HG03039 (cell line): ENCODE results near the gene CCL8.
"Not testable (repeated sequence)": the region's sequence is repeated elsewhere in the genome, so short reads cannot be mapped to it uniquely, and the experiment has no call there.

Experiments used
- ATAC-seq: cut with Tn5 transposase; IDR thresholded peaks from one replicate; pipeline ENCODE4 v1.9.1; 2021; ENCODE audit warnings: mild to moderate bottlenecking, moderate library complexity; ENCODE audit not compliant: unreplicated experiment

Gene CCL8

DNA sequence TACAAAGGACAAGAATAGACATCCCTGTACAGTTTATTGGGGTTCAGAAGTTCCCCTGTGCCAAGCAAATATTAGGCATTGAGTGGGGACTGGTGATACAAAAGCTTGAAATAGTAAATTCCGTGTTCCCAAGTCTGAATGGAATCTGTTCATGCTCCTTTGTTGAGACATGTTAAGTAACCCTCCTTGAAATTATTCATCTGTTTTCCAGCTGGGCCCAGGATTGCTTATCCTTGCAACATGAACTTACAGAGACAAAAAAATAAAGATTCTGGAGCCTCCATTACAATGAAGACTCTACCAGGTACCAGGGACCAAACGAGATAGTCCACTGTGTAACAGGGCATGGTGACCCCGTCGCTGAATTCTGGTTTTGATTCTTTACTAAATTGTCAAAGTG lies 6.1 kb upstream of the CCL8 start:
- no peak for ATAC-seq

GRCh38 chr17:34314279-34314678 lies 5.0 kb upstream of the CCL8 start:
- no peak for ATAC-seq

DNA sequence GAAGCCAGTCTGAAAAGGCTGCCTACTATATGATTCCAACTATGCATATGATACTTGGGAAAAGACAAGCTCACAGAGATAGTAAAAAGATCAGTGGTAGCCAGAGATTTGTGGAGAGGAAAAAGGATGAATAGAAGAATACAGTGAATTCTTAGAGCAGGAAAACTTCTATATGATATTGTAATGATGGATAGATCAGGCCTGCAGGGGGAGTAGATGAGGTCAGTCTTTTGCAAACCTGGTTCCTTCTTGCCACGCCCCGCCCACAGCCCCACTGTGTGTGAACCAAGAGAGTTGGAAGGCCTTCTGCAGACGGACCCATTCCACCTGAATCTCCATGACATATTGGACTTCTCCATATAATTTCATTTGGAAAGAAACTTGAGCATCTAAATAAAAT lies 761 bp upstream of the CCL8 start:
- ATAC-seq = no peak

DNA sequence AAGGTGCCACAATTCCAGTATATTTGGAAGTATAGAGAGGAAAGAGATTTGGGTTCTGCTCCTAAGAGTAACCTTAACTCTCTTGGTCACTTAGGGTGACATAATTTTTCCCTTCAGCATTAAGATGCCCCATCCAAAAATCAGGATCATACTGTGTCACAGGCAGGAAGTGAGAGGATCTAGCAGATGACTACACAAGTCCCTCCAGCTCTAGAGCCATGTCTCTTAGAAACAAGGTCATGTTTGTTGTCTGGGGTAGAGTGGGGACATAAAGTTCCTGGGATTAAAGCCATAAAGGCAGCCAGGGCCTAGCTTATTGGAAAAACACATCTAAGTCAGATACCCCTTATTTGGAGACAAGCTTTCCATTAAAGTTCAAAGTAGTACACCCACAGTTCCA lies 2.7 kb downstream of the CCL8 start:
- ATAC-seq = no peak

DNA sequence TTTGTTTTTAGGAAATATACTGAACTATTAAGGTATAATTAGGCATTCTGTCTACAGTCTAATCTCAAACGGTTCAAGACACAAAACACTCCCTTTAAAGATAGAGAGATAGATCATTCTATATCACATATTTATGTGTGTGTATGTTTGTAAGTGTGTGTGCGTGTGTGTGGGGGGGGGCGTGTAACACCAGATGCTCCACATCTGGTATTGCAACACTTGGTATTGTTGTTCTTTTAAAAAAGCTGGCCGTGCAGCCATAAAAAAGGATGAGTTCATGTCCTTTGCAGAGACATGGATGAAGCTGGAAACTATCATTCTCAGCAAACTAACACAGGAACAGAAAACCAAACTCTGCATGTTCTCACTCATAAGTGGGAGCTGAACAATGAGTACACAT lies 8.3 kb downstream of the CCL8 start:
- not testable (repeated sequence) for ATAC-seq

GRCh38 chr17:34337701-34338100 lies 18.5 kb downstream of the CCL8 start:
- ATAC-seq = no peak

- ATAC-seq = no peak
Measured at GRCh38 chr17:34339138-34339770, 20.0 kb downstream of the CCL8 start.

GRCh38 chr17:34341916-34342315 lies 22.7 kb downstream of the CCL8 start:
- ATAC-seq = no peak

DNA sequence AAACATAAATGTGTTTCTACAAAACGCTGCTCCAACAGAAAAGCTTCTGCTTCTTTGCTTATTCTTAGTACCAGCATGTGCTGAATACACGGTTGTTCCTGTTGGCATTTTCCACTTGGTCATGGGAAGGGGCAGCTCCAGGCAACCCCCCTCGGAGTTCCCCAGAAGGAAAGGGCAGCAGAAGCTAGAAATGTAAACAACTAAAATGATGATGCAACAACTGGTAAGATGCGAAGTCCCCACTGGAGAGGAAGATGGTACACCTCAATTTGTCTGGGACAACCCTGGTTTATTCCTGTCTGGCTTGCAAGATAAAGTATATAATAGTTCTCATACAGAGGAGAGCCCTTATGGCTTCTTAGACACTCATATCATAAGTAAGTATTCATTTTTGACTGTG lies 27.8 kb downstream of the CCL8 start:
- no peak for ATAC-seq

- no peak for ATAC-seq
Measured at GRCh38 chr17:34349751-34350150, 30.5 kb downstream of the CCL8 start.

DNA sequence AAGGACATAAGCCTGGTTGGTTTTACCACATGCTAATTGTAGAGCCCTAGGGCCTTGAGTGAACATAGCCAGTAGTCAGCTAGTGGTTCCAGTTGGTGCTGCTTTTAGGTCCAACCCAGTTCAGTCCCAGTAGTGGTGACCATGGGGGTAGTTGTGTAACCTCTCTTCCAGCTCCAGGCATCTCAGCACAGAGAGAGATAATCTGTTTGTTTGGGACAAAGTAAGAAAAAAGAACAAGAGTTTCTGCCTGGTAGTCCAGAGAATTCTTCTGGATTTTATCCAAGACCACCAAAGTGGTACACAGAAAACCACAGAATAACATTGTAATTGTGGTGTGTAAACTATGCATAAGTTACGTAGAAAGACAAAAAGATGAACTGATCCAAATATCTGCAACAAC lies 31.9 kb downstream of the CCL8 start:
- ATAC-seq = no peak

GRCh38 chr17:34352191-34352590 lies 33.0 kb downstream of the CCL8 start:
- no peak for ATAC-seq

- ATAC-seq = no peak
Measured at GRCh38 chr17:34354637-34355036, 35.4 kb downstream of the CCL8 start.

DNA sequence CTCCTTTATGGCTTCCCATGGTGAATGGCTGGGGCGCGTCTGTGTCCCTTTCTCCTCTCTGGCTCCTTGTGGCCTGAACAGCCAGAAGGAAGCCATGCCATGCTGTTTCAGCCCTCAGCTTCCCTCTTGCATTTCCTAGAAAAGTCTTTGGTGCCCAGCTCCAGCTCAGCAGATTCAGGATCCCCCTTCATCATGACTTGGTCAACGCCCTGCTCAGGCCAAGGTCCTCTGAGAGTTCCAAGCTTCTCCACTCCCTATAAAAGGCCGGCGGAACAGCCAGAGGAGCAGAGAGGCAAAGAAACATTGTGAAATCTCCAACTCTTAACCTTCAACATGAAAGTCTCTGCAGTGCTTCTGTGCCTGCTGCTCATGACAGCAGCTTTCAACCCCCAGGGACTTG lies 37.0 kb downstream of the CCL8 start, which contains the start of gene CCL13:
Gene CCL13, plus strand, starts transcription at position 287 of the 400 bp plus-strand sequence. Its CDS starts 47 bp downstream, at position 334.
- no peak for ATAC-seq

GRCh38 chr17:34357398-34357797 lies 38.2 kb downstream of the CCL8 start:
- no peak for ATAC-seq

- ATAC-seq = no peak
Measured at GRCh38 chr17:34358631-34359030, 39.4 kb downstream of the CCL8 start.

DNA sequence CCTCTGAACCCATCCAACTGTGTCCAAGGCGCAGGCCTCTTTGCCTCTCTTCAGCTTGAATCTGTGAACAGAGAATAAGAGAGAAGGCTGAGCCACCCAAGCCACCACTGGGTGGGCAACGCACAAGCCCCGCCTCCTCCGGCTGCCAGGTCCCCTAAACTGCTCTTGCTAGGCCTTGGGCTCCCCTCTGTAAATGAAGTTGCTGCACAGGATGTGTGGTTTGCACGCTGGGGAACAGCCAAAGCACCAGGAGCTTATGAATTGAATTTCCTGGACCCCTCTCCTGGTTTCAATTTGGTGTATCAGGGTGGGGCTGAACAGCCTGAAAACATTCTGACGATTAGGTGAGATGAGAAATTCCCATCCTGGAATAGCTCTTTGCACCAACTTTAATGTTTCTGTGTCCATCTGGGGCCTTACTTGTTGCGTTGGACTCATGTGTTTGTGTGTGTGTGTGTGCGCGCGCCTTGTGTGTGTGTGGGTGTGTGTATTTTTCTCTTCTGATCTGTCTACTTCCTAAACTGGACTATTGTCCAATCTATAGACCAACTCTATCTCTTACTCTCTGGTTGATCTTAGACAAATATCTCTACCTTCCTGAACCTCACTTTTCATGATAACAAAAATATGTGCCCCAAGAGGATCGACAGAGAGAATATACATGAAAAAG lies 41.5 kb downstream of the CCL8 start:
- no peak for ATAC-seq

DNA sequence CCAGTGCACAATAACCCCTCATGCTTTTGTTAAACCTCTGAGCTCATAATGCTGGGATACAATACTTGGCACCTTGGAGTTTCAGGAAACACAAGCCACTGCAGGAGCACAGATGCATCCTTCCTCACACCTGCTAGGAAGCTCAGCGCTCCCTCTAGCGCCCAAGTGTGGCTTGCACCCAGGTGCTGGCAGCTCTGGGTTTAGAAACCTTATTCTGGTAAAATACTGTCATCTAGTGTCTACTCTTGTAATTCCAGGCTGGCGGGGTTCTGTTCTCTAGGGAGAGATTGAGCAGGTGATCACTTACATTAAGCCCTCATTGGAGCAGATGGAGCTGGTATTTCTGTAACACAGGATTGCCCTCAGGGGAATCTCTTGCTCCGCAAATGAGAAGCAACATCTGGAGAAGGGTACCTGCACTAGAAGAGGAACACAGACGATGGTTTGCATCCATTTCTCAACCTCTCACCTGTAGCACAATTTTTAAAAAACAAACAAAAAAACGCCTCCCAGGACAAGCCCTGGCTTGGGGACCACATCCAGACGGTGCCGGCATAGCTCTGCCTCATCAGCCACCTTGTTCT lies 42.3 kb downstream of the CCL8 start:
- no peak for ATAC-seq

DNA sequence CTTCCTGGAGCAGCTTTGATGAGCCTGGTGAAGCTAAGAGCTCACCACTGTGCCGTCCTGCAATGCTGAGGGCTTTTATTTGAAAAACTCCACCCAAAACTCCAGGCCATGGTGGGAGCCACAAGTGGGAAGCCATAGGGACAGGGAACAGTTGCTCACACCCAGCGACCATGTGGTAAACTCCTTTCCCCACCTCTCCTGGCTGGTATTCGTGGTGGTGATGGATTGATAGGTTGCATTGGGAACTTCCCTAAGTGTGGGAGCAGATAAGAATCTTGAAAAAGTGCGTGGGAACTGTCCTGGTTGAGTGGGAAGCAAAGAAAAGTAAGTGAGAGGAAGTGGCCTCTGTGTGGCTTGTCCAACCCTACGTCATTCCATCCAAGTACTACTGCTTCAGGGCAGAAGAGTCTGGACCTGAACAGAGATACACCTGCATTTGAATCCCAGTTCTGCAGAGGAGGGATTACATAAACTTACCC lies 44.0 kb downstream of the CCL8 start, which contains the start of gene CCL1:
Gene CCL1, minus strand, starts transcription at position 51 of the 479 bp plus-strand sequence. CDS start 72 bp downstream, outside the sequence.
- no peak for ATAC-seq

DNA sequence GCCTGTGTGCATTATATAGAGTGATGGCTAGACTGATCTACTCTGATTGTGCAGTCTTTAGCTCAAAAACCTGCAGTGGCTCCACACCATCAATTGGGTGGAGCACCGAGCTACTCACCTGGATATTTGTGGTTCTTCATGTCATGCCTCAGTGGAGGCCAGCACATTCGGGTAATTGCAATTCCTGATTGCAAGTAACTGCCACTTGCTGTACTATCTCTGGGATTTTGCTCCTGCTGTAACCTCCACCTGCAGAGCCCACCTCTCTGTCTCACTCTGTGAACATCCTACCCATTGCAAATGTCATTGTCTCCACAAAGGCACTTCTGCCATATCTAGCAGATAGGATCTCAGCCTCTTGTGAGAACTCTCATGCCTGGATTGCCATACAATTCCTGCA lies 45.5 kb downstream of the CCL8 start:
- ATAC-seq = no peak

DNA sequence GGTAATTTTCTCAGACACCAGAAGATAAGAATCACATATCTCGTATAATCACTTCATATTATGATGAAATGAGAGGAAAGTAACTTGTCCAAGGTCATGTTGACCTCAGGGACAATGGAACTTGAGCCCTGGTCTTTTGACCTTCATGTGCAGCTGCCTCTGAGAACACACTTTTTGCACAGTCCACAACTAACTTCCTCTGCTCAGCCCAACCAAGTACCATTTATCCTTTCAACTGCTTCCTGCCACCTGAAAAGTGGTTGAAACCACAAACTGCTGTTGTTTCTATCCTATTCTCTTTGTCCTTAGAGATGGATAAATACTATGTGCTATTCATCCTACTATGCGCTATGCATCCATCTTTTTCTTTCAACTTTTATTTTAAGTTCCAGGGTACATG lies 46.1 kb downstream of the CCL8 start:
- ATAC-seq = no peak

- no peak for ATAC-seq
Measured at GRCh38 chr17:34366010-34366409, 46.8 kb downstream of the CCL8 start.
